H9 (cell line): ENCODE data around the gene ATP7B. TPM values are rescaled to one million over a fixed set of nuclear protein-coding genes. Genes with fewer than 3 reads are reported as not detected.

ENCODE experiments used
- DNase-seq: peaks from one replicate; pipeline ENCODE4 v3.0.0-alpha.2; 2017
- H2AFZ ChIP-seq: one replicate; pipeline ENCODE4 v1.6.1; 2013; ENCODE audit warnings: mild to moderate bottlenecking, low read length, control low read depth, moderate library complexity
- H2AK5ac ChIP-seq: 2 replicates; pipeline ENCODE4 v1.6.1; 2013; ENCODE audit warnings: low read length, control low read depth, mixed read lengths; ENCODE audit not compliant: insufficient read length
- H2BK120ac ChIP-seq: one replicate; pipeline ENCODE4 v1.6.1; 2013; ENCODE audit warnings: low read depth, mild to moderate bottlenecking, low read length, control low read depth, inconsistent platforms; ENCODE audit not compliant: poor library complexity, severe bottlenecking
- H2BK12ac ChIP-seq: 2 replicates; pipeline ENCODE4 v1.6.1; 2013; ENCODE audit warnings: low read length, control low read depth, mixed read lengths, low read depth; ENCODE audit not compliant: insufficient read length
- H2BK15ac ChIP-seq: 2 replicates; pipeline ENCODE4 v1.6.1; 2013; ENCODE audit warnings: low read depth, low read length, control low read depth
- H2BK20ac ChIP-seq: one replicate; pipeline ENCODE4 v1.6.1; 2013; ENCODE audit warnings: low read depth, mild to moderate bottlenecking, low read length, control low read depth, inconsistent platforms; ENCODE audit not compliant: poor library complexity, severe bottlenecking
- H2BK5ac ChIP-seq: 2 replicates; pipeline ENCODE4 v1.6.1; 2013; ENCODE audit warnings: low read length, control low read depth, mixed read lengths; ENCODE audit not compliant: insufficient read length
- H3K14ac ChIP-seq: 2 replicates; pipeline ENCODE4 v1.6.1; 2013; ENCODE audit warnings: low read length, control low read depth; ENCODE audit not compliant: insufficient read depth
- H3K18ac ChIP-seq: 2 replicates; pipeline ENCODE4 v1.6.1; 2013; ENCODE audit warnings: low read depth, mild to moderate bottlenecking, mixed read lengths, low read length, control low read depth; ENCODE audit not compliant: insufficient read length
- H3K23ac ChIP-seq: 2 replicates; pipeline ENCODE4 v1.6.1; 2013; ENCODE audit warnings: low read length, control low read depth, mixed read lengths, low read depth; ENCODE audit not compliant: insufficient read length
- H3K23me2 ChIP-seq: 2 replicates; pipeline ENCODE4 v1.6.1; 2013; ENCODE audit warnings: low read depth, mild to moderate bottlenecking, mixed read lengths, low read length, control low read depth; ENCODE audit not compliant: insufficient read length, poor library complexity, severe bottlenecking
- H3K27ac ChIP-seq: 2 replicates; pipeline ENCODE4 v1.5.1; 2013; ENCODE audit warnings: low read length, control low read depth, mixed read lengths, low read depth; ENCODE audit not compliant: insufficient read length
- H3K27me3 ChIP-seq: 2 replicates; pipeline ENCODE4 v1.6.1; 2013; ENCODE audit warnings: low read length, control low read depth, inconsistent platforms; ENCODE audit not compliant: insufficient read depth
- H3K4ac ChIP-seq: 2 replicates; pipeline ENCODE4 v1.6.1; 2013; ENCODE audit warnings: low read depth, mild to moderate bottlenecking, control low read depth, inconsistent platforms, low read length, moderate library complexity
- H3K4me1 ChIP-seq: 2 replicates; pipeline ENCODE4 v1.6.1; 2013; ENCODE audit warnings: low read length, control low read depth, inconsistent platforms; ENCODE audit not compliant: insufficient read depth
- H3K4me2 ChIP-seq: 2 replicates; pipeline ENCODE4 v1.6.1; 2013; ENCODE audit warnings: low read length, control low read depth, mixed read lengths; ENCODE audit not compliant: insufficient read length, insufficient read depth
- H3K56ac ChIP-seq: 2 replicates; pipeline ENCODE4 v1.6.1; 2013; ENCODE audit warnings: low read depth, mild to moderate bottlenecking, mixed read lengths, low read length, control low read depth; ENCODE audit not compliant: insufficient read length
- H3K79me1 ChIP-seq: 2 replicates; pipeline ENCODE4 v1.6.1; 2013; ENCODE audit warnings: low read depth, mild to moderate bottlenecking, moderate library complexity, low read length, control low read depth, inconsistent platforms; ENCODE audit not compliant: insufficient read depth, poor library complexity, severe bottlenecking
- H3K79me2 ChIP-seq: 2 replicates; pipeline ENCODE4 v1.6.1; 2013; ENCODE audit warnings: low read length, control low read depth, inconsistent platforms; ENCODE audit not compliant: insufficient read depth
- H3K9ac ChIP-seq: 2 replicates; pipeline ENCODE4 v1.6.1; 2013; ENCODE audit warnings: low read length, control low read depth, mixed read lengths; ENCODE audit not compliant: insufficient read length; ENCODE audit errors: extremely low read depth
- H3K9me3 ChIP-seq: one replicate; pipeline ENCODE4 v1.6.1; 2013; ENCODE audit warnings: low read depth, low read length, inconsistent platforms; ENCODE audit not compliant: control insufficient read depth
- H3T11ph ChIP-seq: one replicate; pipeline ENCODE4 v1.6.1; 2013; ENCODE audit warnings: mild to moderate bottlenecking, low read length, control low read depth, inconsistent platforms
- H4K20me1 ChIP-seq: one replicate; pipeline ENCODE4 v1.6.1; 2013; ENCODE audit not compliant: control insufficient read depth, insufficient read length, insufficient read depth
- H4K5ac ChIP-seq: 2 replicates; pipeline ENCODE4 v1.6.1; 2013; ENCODE audit warnings: low read depth, mild to moderate bottlenecking, mixed read lengths, low read length, control low read depth; ENCODE audit not compliant: insufficient read length
- H4K8ac ChIP-seq: replicated peaks from 2 replicates; pipeline ENCODE4 v1.6.1; 2013; ENCODE audit warnings: low read length, control low read depth, mixed read lengths, low read depth; ENCODE audit not compliant: insufficient read length
- H4K91ac ChIP-seq: 2 replicates; pipeline ENCODE4 v1.6.1; 2013; ENCODE audit warnings: low read depth, mild to moderate bottlenecking, moderate library complexity, mixed read lengths, low read length, control low read depth; ENCODE audit not compliant: insufficient read length
- H3K27ac Mint-ChIP-seq, 3 experiments: 2 replicates in 2 of 3; 3 replicates in 1 of 3; pipeline ENCODE4 v1.8.0; 2020 to 2021; ENCODE audit warnings: mixed read lengths in 3 of 3, mild to moderate bottlenecking in 1 of 3, moderate library complexity in 1 of 3
- H3K27me3 Mint-ChIP-seq: 2 replicates; pipeline ENCODE4 v1.8.0; 2021; ENCODE audit warnings: low read depth, mild to moderate bottlenecking, moderate library complexity, mixed read lengths
- H3K36me3 Mint-ChIP-seq, 3 experiments: 2 replicates in 2 of 3; 3 replicates in 1 of 3; pipeline ENCODE4 v1.8.0; 2020 to 2021; ENCODE audit warnings: low read depth in 3 of 3, mixed read lengths in 3 of 3; ENCODE audit not compliant: insufficient read depth in 1 of 3
- H3K4me1 Mint-ChIP-seq, 2 experiments: 2 replicates each; pipeline ENCODE4 v1.8.0; 2020; ENCODE audit warnings: mixed read lengths in 2 of 2
- H3K4me3 Mint-ChIP-seq, 2 experiments: 2 replicates in 1 of 2; 3 replicates in 1 of 2; pipeline ENCODE4 v1.8.0; 2020 to 2021; ENCODE audit warnings: mild to moderate bottlenecking in 2 of 2, mixed read lengths in 2 of 2, moderate library complexity in 1 of 2
- H3K9me3 Mint-ChIP-seq, 2 experiments: 2 replicates in 1 of 2; 3 replicates in 1 of 2; pipeline ENCODE4 v1.8.0; 2020; ENCODE audit warnings: mild to moderate bottlenecking in 2 of 2, mixed read lengths in 2 of 2, moderate library complexity in 1 of 2
- CTCF ChIP-seq: fragments of 200-600 bp; sonication (generic); conservative IDR thresholded peaks from 3 replicates; pipeline ENCODE4 v1.8.0; 2021; ENCODE audit warnings: antibody characterized with exemption, mild to moderate bottlenecking
- WGBS: extraction: QIAGEN DNeasy Blood & Tissue Kit; methylation state at CpG from one replicate; pipeline ENCODE4 v1.1.7; 2013; ENCODE audit warnings: missing lambda C conversion rate, low lambda C conversion rate, mixed read lengths; ENCODE audit not compliant: insufficient read length; ENCODE audit errors: extremely low coverage; 5-methylcytosine and 5-hydroxymethylcytosine counted together
- total RNA-seq: library from RNA; stranded (reverse); gene quantifications from 2 replicates; pipeline ENCODE4 v1.2.1, GENCODE V29; 2021

Gene ATP7B
- total RNA-seq, 1 experiment from 2014 or later: 5.8 TPM

- Histone ChIP-seq H3K9ac (no peak overlapping the region), H3K27me3 (no peaks in the 10 kb centered on the region), H3K23ac (no peak overlapping the region), H3K18ac (no peak overlapping the region), H2BK5ac (no peak overlapping the region), H3K9me3 (no peaks in the 10 kb centered on the region), H4K91ac (no peak overlapping the region), H2AFZ (no peak overlapping the region), H3K79me1 (no peaks in the 10 kb centered on the region), H4K20me1 (no peaks in the 10 kb centered on the region), H3K27ac (no peak overlapping the region), H3K14ac (no peak overlapping the region; the same call in 1 of the 2 replicates), H2BK120ac (no peak overlapping the region), H3K79me2 (no peaks in the 10 kb centered on the region), H3K4me2 (no peak overlapping the region), H4K8ac (no peak overlapping the region), H2BK12ac (no peak overlapping the region), H4K5ac (no peak overlapping the region), H3K4me1 (no peaks in the 10 kb centered on the region), H3K4ac (no peak overlapping the region), H2BK15ac (no peak overlapping the region), H2BK20ac (no peak overlapping the region), H3K23me2 (no peaks in the 10 kb centered on the region), H2AK5ac (no peak overlapping the region), H3K56ac (no peak overlapping the region), H3T11ph (no peak overlapping the region)
- no CpG with 5 or more reads among the region's 9 CpGs for WGBS
- H3K27me3 Mint-ChIP-seq: no peaks in the 10 kb centered on the region
- no peak overlapping the region for H3K4me3 Mint-ChIP-seq
- peaks cover 0 to 6% of the 10 kb centered on the region in 2 experiments; a peak in 1 of 4 replicates for H3K4me1 Mint-ChIP-seq
- H3K9me3 Mint-ChIP-seq: no peaks in the 10 kb centered on the region
- no peaks in the 10 kb centered on the region for H3K36me3 Mint-ChIP-seq
- no peak for DNase-seq
- no peak for TF ChIP-seq CTCF
- no peak overlapping the region for H3K27ac Mint-ChIP-seq
Observed at GRCh38 chr13:51928231-51928630, 83.0 kb downstream of the ATP7B start.
